RWPE1 (cell line): ENCODE data around the gene UBL4B.

Experiments used
- CTCF ChIA-PET: fragments of 350-600 bp; sonication (Branson Sonifier 250); formaldehyde crosslinking; extraction: SDS; loops from one replicate; lab custom pipeline; 2021; lab: Yijun Ruan, JAX
- POLR2A ChIA-PET: fragments of 400-600 bp; formaldehyde crosslinking; extraction: SDS; loops from one replicate; lab custom pipeline; 2020; ENCODE audit warnings: antibody characterized with exemption; ENCODE audit not compliant: low non-redundant PET; lab: Yijun Ruan, JAX
- DNase-seq: peaks from one replicate; pipeline ENCODE4 v3.0.0; 2012; ENCODE audit warnings: low spot score
- H3K27ac ChIP-seq: fragments of 450-650 bp; 2 replicates; pipeline ENCODE4 v1.5.1; 2017
- TF ChIP-seq, protein P1 (sequence below): fragments of 450-650 bp; conservative IDR thresholded peaks from 2 replicates; pipeline ENCODE4 v1.5.1; 2017; ENCODE audit warnings: low read depth, mild to moderate bottlenecking

UBL4B gene

GRCh38 chr1:110161849-110162248 lies 49.6 kb downstream of the UBL4B start:
- DNase-seq, result no peak
- TF ChIP-seq, protein P1, sequence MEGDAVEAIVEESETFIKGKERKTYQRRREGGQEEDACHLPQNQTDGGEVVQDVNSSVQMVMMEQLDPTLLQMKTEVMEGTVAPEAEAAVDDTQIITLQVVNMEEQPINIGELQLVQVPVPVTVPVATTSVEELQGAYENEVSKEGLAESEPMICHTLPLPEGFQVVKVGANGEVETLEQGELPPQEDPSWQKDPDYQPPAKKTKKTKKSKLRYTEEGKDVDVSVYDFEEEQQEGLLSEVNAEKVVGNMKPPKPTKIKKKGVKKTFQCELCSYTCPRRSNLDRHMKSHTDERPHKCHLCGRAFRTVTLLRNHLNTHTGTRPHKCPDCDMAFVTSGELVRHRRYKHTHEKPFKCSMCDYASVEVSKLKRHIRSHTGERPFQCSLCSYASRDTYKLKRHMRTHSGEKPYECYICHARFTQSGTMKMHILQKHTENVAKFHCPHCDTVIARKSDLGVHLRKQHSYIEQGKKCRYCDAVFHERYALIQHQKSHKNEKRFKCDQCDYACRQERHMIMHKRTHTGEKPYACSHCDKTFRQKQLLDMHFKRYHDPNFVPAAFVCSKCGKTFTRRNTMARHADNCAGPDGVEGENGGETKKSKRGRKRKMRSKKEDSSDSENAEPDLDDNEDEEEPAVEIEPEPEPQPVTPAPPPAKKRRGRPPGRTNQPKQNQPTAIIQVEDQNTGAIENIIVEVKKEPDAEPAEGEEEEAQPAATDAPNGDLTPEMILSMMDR, result no peak
- ChIA-PET POLR2A (no interaction called here), CTCF (interaction anchor here (0.8 kb wide), 1 partner anchor 13 kb away, joined by 3 read pairs; no protein-coding TSS in a partner anchor)
- no peak overlapping the region for H3K27ac ChIP-seq
